ENCODE measurements around the gene SSR4.

DNA sequence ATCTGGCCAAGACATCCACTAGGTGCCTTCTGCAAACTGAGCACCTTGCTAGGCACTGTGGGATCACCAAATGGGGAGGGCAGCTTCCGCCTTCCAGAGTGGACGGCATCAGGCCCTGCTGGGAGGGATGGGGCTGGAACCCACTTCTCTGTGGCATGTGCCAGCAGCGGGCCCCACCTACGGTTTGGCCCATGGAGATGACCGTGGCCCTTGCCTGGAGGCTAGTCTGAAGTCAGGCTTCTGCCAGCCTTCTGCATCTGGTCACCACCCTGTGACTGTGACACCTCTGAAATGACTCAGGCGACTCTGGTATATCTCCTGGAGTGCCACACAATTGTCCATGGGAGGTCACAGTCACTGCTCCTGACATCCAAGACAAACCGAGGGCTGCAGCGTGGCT is 7.2 kb downstream of the SSR4 start:
- TF ChIP-seq, protein P1, sequence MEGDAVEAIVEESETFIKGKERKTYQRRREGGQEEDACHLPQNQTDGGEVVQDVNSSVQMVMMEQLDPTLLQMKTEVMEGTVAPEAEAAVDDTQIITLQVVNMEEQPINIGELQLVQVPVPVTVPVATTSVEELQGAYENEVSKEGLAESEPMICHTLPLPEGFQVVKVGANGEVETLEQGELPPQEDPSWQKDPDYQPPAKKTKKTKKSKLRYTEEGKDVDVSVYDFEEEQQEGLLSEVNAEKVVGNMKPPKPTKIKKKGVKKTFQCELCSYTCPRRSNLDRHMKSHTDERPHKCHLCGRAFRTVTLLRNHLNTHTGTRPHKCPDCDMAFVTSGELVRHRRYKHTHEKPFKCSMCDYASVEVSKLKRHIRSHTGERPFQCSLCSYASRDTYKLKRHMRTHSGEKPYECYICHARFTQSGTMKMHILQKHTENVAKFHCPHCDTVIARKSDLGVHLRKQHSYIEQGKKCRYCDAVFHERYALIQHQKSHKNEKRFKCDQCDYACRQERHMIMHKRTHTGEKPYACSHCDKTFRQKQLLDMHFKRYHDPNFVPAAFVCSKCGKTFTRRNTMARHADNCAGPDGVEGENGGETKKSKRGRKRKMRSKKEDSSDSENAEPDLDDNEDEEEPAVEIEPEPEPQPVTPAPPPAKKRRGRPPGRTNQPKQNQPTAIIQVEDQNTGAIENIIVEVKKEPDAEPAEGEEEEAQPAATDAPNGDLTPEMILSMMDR (IDR thresholded peaks at IDR 0.05; ENCODE audit: low read length), result no peak
- no peak for TF ChIP-seq EZH2 (optimal IDR thresholded peaks at IDR 0.05; ENCODE audit: low read depth, low read length)
- no peak for TF ChIP-seq EZH2phosphoT487 (IDR thresholded peaks at IDR 0.05; ENCODE audit: low read length)
